HEK293 (cell line): ENCODE measurements around the gene PIPOX.

Experiments
- CTCF ChIA-PET: fragments of 350-600 bp; formaldehyde crosslinking; extraction: SDS; loops from one replicate; lab custom pipeline; 2021; ENCODE audit warnings: antibody characterized with exemption; lab: Yijun Ruan, JAX
- POLR2A ChIA-PET: fragments of 300-600 bp; formaldehyde crosslinking; extraction: SDS; loops from one replicate; lab custom pipeline; 2020; ENCODE audit warnings: antibody characterized with exemption, inconsistent platforms; lab: Yijun Ruan, JAX
- H3K27ac ChIP-seq: fragments of 200-500 bp; sonication (Bioruptor generic); 2 replicates; pipeline ENCODE4 v1.5.1; 2014; ENCODE audit warnings: low read depth, low read length, control low read depth, inconsistent platforms; ENCODE audit errors: extremely low read depth
- H3K36me3 ChIP-seq, 2 experiments: fragments of 200-500 bp in 1 of 2; sonication (Bioruptor generic) in 1 of 2; 1 replicate in 1 of 2; 2 replicates in 1 of 2; pipeline ENCODE4 v1.5.1; 2014 to 2017; ENCODE audit warnings: inconsistent platforms in 2 of 2, low read length in 2 of 2; ENCODE audit not compliant: control insufficient read depth in 2 of 2, insufficient read depth in 1 of 2
- H3K4me1 ChIP-seq: fragments of 200-500 bp; sonication (Bioruptor generic); 2 replicates; pipeline ENCODE4 v1.5.1; 2014; ENCODE audit warnings: mild to moderate bottlenecking, low read length, inconsistent platforms; ENCODE audit not compliant: control insufficient read depth, insufficient read depth
- H3K4me3 ChIP-seq: 2 replicates; pipeline ENCODE4 v1.5.1; 2011; ENCODE audit warnings: low read depth, mild to moderate bottlenecking, control low read depth, low read length, moderate library complexity
- H3K9me3 ChIP-seq: fragments of 200-500 bp; sonication (Bioruptor generic); 2 replicates; pipeline ENCODE4 v1.5.1; 2014; ENCODE audit warnings: low read depth, low read length, inconsistent platforms; ENCODE audit not compliant: control insufficient read depth, insufficient read depth
- AEBP2 ChIP-seq: fragments of 450-650 bp; formaldehyde crosslinking; IDR thresholded peaks from 2 replicates; pipeline ENCODE4 v1.5.1; 2016; ENCODE audit warnings: missing biosample characterization, missing genetic modification characterization, borderline replicate concordance
- GLIS1 ChIP-seq: fragments of 450-650 bp; formaldehyde crosslinking; IDR thresholded peaks from 2 replicates; pipeline ENCODE4 v1.5.1; 2016; ENCODE audit warnings: missing biosample characterization, missing genetic modification characterization
- HOXC10 ChIP-seq: sonication (generic); formaldehyde crosslinking; IDR thresholded peaks from 2 replicates; pipeline ENCODE4 v1.8.1; 2023; ENCODE audit warnings: mild to moderate bottlenecking, missing genetic modification reagents
- KLF8 ChIP-seq: fragments of 450-650 bp; formaldehyde crosslinking; IDR thresholded peaks from 2 replicates; pipeline ENCODE4 v1.5.1; 2016; ENCODE audit warnings: missing biosample characterization, missing genetic modification characterization
- SCRT1 ChIP-seq: fragments of 450-650 bp; formaldehyde crosslinking; IDR thresholded peaks from 2 replicates; pipeline ENCODE4 v1.5.1; 2016; ENCODE audit warnings: missing biosample characterization, missing genetic modification characterization, borderline replicate concordance
- ZBTB11 ChIP-seq: fragments of 450-650 bp; formaldehyde crosslinking; conservative IDR thresholded peaks from 2 replicates; pipeline ENCODE4 v1.5.1; 2016; ENCODE audit warnings: low read depth, missing biosample characterization, missing genetic modification characterization
- ZIC2 ChIP-seq: fragments of 450-650 bp; formaldehyde crosslinking; IDR thresholded peaks from 2 replicates; pipeline ENCODE4 v1.5.1; 2016; ENCODE audit warnings: missing biosample characterization, missing genetic modification characterization
- ZNF184 ChIP-seq: fragments of 450-650 bp; IDR thresholded peaks from 2 replicates; pipeline ENCODE4 v1.5.1; 2018; ENCODE audit warnings: missing biosample characterization, mild to moderate bottlenecking, missing genetic modification characterization
- ZNF2 ChIP-seq: fragments of 450-650 bp; formaldehyde crosslinking; IDR thresholded peaks from 2 replicates; pipeline ENCODE4 v1.5.1; 2016; ENCODE audit warnings: missing biosample characterization, missing genetic modification characterization
- ZNF223 ChIP-seq: fragments of 450-650 bp; formaldehyde crosslinking; IDR thresholded peaks from 2 replicates; pipeline ENCODE4 v1.5.1; 2016; ENCODE audit warnings: missing biosample characterization, missing genetic modification characterization
- ZNF391 ChIP-seq: fragments of 450-650 bp; formaldehyde crosslinking; IDR thresholded peaks from 2 replicates; pipeline ENCODE4 v1.5.1; 2016; ENCODE audit warnings: low read depth, missing biosample characterization, missing genetic modification characterization, borderline replicate concordance
- ZNF423 ChIP-seq: fragments of 450-650 bp; formaldehyde crosslinking; IDR thresholded peaks from 2 replicates; pipeline ENCODE4 v1.5.1; 2016; ENCODE audit warnings: missing biosample characterization, missing genetic modification characterization
- ZNF626 ChIP-seq: fragments of 450-650 bp; sonication (Bioruptor Pico); formaldehyde crosslinking; IDR thresholded peaks from 2 replicates; pipeline ENCODE4 v1.5.1; 2018; ENCODE audit warnings: missing biosample characterization, missing genetic modification characterization, inconsistent platforms
- ZNF707 ChIP-seq: fragments of 450-650 bp; formaldehyde crosslinking; IDR thresholded peaks from 2 replicates; pipeline ENCODE4 v1.5.1; 2016; ENCODE audit warnings: missing biosample characterization, missing genetic modification characterization
- ZNF747 ChIP-seq: fragments of 450-650 bp; formaldehyde crosslinking; IDR thresholded peaks from 2 replicates; pipeline ENCODE4 v1.5.1; 2016; ENCODE audit warnings: missing biosample characterization, missing genetic modification characterization
- TF ChIP-seq, protein P1 (sequence below): fragments of 450-650 bp; formaldehyde crosslinking; conservative IDR thresholded peaks from 2 replicates; pipeline ENCODE4 v1.5.1; 2016; ENCODE audit warnings: low read depth, missing biosample characterization, missing genetic modification characterization
- TF ChIP-seq, protein P2 (sequence below): fragments of 450-650 bp; formaldehyde crosslinking; IDR thresholded peaks from 2 replicates; pipeline ENCODE4 v1.5.1; 2017; ENCODE audit warnings: missing biosample characterization, missing genetic modification characterization

Gene PIPOX

DNA sequence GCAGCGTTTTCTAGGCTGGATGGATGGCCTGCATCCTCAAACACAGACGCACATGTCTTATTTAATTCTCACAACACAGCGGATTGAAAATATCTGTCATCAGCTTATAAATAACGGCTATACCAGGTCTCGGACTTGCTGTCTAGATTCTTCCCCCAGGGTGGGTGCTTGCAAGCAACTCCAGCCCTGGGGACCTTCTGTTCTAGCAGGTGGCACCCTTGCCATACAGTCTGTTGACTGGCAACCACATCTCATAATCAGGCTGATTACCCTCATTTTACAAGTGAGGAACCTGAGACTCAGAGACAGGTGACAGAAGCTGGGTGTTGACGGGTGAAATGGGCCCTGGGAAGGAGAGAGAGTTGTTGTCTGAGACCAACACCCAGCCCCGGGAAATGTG lies 20.9 kb upstream of the PIPOX start (continued):
- TF ChIP-seq ZBTB11 (tag by site-specific recombination) = no peak
- TF ChIP-seq ZIC2 = no peak
- TF ChIP-seq, protein P1, sequence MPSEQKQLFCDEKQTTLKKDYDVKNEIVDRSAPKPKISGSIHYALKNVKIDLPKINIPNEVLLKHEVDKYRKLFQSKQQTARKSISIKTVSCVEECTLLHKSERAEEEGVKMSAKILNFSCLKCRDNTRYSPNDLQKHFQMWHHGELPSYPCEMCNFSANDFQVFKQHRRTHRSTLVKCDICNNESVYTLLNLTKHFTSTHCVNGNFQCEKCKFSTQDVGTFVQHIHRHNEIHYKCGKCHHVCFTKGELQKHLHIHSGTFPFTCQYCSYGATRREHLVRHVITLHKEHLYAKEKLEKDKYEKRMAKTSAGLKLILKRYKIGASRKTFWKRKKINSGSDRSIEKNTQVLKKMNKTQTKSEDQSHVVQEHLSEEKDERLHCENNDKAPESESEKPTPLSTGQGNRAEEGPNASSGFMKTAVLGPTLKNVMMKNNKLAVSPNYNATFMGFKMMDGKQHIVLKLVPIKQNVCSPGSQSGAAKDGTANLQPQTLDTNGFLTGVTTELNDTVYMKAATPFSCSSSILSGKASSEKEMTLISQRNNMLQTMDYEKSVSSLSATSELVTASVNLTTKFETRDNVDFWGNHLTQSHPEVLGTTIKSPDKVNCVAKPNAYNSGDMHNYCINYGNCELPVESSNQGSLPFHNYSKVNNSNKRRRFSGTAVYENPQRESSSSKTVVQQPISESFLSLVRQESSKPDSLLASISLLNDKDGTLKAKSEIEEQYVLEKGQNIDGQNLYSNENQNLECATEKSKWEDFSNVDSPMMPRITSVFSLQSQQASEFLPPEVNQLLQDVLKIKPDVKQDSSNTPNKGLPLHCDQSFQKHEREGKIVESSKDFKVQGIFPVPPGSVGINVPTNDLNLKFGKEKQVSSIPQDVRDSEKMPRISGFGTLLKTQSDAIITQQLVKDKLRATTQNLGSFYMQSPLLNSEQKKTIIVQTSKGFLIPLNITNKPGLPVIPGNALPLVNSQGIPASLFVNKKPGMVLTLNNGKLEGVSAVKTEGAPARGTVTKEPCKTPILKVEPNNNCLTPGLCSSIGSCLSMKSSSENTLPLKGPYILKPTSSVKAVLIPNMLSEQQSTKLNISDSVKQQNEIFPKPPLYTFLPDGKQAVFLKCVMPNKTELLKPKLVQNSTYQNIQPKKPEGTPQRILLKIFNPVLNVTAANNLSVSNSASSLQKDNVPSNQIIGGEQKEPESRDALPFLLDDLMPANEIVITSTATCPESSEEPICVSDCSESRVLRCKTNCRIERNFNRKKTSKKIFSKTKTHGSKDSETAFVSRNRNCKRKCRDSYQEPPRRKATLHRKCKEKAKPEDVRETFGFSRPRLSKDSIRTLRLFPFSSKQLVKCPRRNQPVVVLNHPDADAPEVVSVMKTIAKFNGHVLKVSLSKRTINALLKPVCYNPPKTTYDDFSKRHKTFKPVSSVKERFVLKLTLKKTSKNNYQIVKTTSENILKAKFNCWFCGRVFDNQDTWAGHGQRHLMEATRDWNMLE (tag by site-specific recombination) = no peak
- no peak for TF ChIP-seq AEBP2 (tag by site-specific recombination)
- TF ChIP-seq HOXC10 (CRISPR knock-in tag) = no peak
- TF ChIP-seq ZNF423 (tag by site-specific recombination) = no peak
- TF ChIP-seq, all 188 proteins: peak for 0

GRCh38 chr17:29024316-29024952 lies 18.5 kb upstream of the PIPOX start:
- ChIA-PET CTCF (interaction anchor here (0.7 to 1.0 kb wide), 4 partner anchors 59 to 298 kb away, joined by 4 to 5 read pairs (median 4); no protein-coding TSS in a partner anchor), POLR2A (no interaction called here)
- no peaks in the 10 kb centered on the region for H3K9me3 ChIP-seq
- TF ChIP-seq ZIC2 (peak; percentile 64), ZNF391 (tag by site-specific recombination) (no peak), GLIS1 (tag by site-specific recombination) (peak; percentile 69), ZNF184 (tag by site-specific recombination) (no peak)
- no peak overlapping the region for H3K27ac ChIP-seq
- H3K36me3 ChIP-seq = no peaks in the 10 kb centered on the region
- no peak overlapping the region for H3K4me3 ChIP-seq
- no peaks in the 10 kb centered on the region for H3K4me1 ChIP-seq

DNA sequence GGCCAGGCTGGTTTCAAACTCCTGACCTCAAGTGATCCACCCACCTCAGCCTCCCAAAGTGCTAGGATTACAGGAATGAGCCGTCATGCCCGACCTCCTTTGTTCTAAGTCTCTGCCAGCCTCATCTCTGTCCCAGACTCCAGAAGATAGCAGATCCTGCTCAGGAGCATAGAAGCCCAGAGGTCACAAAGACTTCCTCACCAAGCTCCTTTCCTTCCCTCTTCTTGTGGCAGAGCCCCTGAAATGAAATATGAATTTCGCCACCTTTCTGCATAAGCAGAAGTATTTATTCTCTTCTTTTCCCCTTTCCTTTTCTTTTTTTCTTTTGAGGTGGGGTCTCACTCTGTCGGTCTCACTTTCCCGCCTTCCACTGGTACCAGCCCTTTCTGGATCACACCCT lies 11.5 kb upstream of the PIPOX start:
- Histone ChIP-seq H3K36me3 (no peaks in the 10 kb centered on the region), H3K9me3 (no peaks in the 10 kb centered on the region), H3K4me1 (no peaks in the 10 kb centered on the region), H3K4me3 (no peak overlapping the region), H3K27ac (no peak overlapping the region)
- POLR2A ChIA-PET = interaction anchor here (1.3 kb wide), 1 partner anchor 80 kb away, joined by 4 read pairs; the partner anchor contains the start of gene PHF12
- CTCF ChIA-PET = interaction anchor here (0.7 to 3.2 kb wide), 3 partner anchors 12 to 305 kb away, joined by 3 to 10 read pairs (median 5); partner anchors contain the start of genes PIPOX and TLCD1
- TF ChIP-seq SCRT1 (tag by site-specific recombination) (no peak), ZNF626 (tag by site-specific recombination) (no peak), ZNF223 (tag by site-specific recombination) (no peak), ZNF2 (tag by site-specific recombination) (no peak), ZNF747 (no peak), KLF8 (tag by site-specific recombination) (no peak), ZNF707 (tag by site-specific recombination) (no peak)
- TF ChIP-seq, protein P2, sequence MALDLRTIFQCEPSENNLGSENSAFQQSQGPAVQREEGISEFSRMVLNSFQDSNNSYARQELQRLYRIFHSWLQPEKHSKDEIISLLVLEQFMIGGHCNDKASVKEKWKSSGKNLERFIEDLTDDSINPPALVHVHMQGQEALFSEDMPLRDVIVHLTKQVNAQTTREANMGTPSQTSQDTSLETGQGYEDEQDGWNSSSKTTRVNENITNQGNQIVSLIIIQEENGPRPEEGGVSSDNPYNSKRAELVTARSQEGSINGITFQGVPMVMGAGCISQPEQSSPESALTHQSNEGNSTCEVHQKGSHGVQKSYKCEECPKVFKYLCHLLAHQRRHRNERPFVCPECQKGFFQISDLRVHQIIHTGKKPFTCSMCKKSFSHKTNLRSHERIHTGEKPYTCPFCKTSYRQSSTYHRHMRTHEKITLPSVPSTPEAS (tag by site-specific recombination) = no peak
